Muscle of leg (tissue), 11 donors: ENCODE results near the gene LIPA. TPM values are rescaled to one million over a fixed set of nuclear protein-coding genes. Genes with fewer than 3 reads are reported as not detected.
A peak's percentile ranks its signal among the peaks of the same experiment; 100 is the strongest.

ENCODE experiments used
- DNase-seq: peaks from one replicate; pipeline ENCODE4 v3.0.0; 2013
- H3K27ac ChIP-seq: one replicate; pipeline ENCODE4 v1.5.1; 2013; ENCODE audit warnings: mild to moderate bottlenecking, low read length, control low read depth
- H3K27me3 ChIP-seq: one replicate; pipeline ENCODE4 v1.6.1; 2013; ENCODE audit warnings: low read length; ENCODE audit not compliant: control insufficient read depth, insufficient read depth
- H3K36me3 ChIP-seq: one replicate; pipeline ENCODE4 v1.6.1; 2013; ENCODE audit warnings: low read length; ENCODE audit not compliant: control insufficient read depth, insufficient read depth
- H3K4me1 ChIP-seq: one replicate; pipeline ENCODE4 v1.6.1; 2013; ENCODE audit warnings: low read length; ENCODE audit not compliant: control insufficient read depth, insufficient read depth
- H3K4me3 ChIP-seq: one replicate; pipeline ENCODE4 v1.5.1; 2013; ENCODE audit warnings: low read length, control low read depth
- H3K9me3 ChIP-seq: replicated peaks from 2 replicates; pipeline ENCODE4 v1.6.1; 2013; ENCODE audit warnings: low read depth, low read length; ENCODE audit not compliant: control insufficient read depth
- WGBS: methylation state at CpG from one replicate; pipeline ENCODE4 v1.1.5; 2013; ENCODE audit warnings: missing lambda C conversion rate; ENCODE audit not compliant: insufficient coverage; 5-methylcytosine and 5-hydroxymethylcytosine counted together
- polyA plus RNA-seq, 8 donors: library from polyadenylated mRNA; unstranded; fragments of 120-200 nt; gene quantifications; one replicate each; pipeline versions ENCODE4 v1.2.1 to v1.2.3, GENCODE V29; 2013; ENCODE audit warnings: inconsistent platforms in 1 of 8, low replicate concordance in 1 of 8; ENCODE audit not compliant: insufficient read length in 8 of 8, insufficient read depth in 1 of 8
- total RNA-seq: library from RNA; stranded (reverse); fragments of 120-200 nt; gene quantifications from one replicate; pipeline ENCODE4 v1.2.4, GENCODE V29; 2013

The LIPA gene
- total and polyA plus RNA-seq, 9 donors, result 26.8 to 51.3 (median 34.0) TPM

GRCh38 chr10:89233033-89233432 lies 18.5 kb downstream of the LIPA start:
- Histone ChIP-seq H3K4me1 (no peaks in the 10 kb centered on the region), H3K36me3 (peaks cover 6% of the 10 kb centered on the region), H3K27ac (no peak overlapping the region), H3K9me3 (no peaks in the 10 kb centered on the region), H3K4me3 (no peak overlapping the region), H3K27me3 (no peaks in the 10 kb centered on the region)
- WGBS, result 64% methylated on average over 1 of the region's 2 CpGs
- no peak for DNase-seq

GRCh38 chr10:89228962-89229361 lies 22.6 kb downstream of the LIPA start:
- DNase-seq, result no peak
- H3K4me3 ChIP-seq, result no peak overlapping the region
- H3K36me3 ChIP-seq, result peaks cover 8% of the 10 kb centered on the region
- H3K4me1 ChIP-seq, result no peaks in the 10 kb centered on the region
- no peaks in the 10 kb centered on the region for H3K27me3 ChIP-seq
- H3K27ac ChIP-seq, result no peak overlapping the region
- H3K9me3 ChIP-seq, result no peaks in the 10 kb centered on the region

GRCh38 chr10:89228146-89228545 lies 23.4 kb downstream of the LIPA start:
- no peak overlapping the region for H3K27ac ChIP-seq
- no peak overlapping the region for H3K4me3 ChIP-seq
- no peaks in the 10 kb centered on the region for H3K27me3 ChIP-seq
- DNase-seq, result no peak
- WGBS, result 95% methylated on average over 2 of the region's 3 CpGs
- H3K4me1 ChIP-seq, result no peaks in the 10 kb centered on the region
- peaks cover 11% of the 10 kb centered on the region for H3K36me3 ChIP-seq
- H3K9me3 ChIP-seq, result no peaks in the 10 kb centered on the region

- peak overlapping the region; percentile 35 for H3K27ac ChIP-seq
Observed at GRCh38 chr10:89226891-89227290, 24.7 kb downstream of the LIPA start.

GRCh38 chr10:89224739-89225443 lies 26.7 kb downstream of the LIPA start:
- DNase-seq, result peak; percentile 31
- Histone ChIP-seq H3K9me3 (no peaks in the 10 kb centered on the region), H3K27me3 (no peaks in the 10 kb centered on the region), H3K27ac (peak overlapping the region; percentile 87), H3K4me1 (no peaks in the 10 kb centered on the region), H3K36me3 (peaks cover 14% of the 10 kb centered on the region), H3K4me3 (peak overlapping the region; percentile 11)
- 69% methylated on average over 4 of the region's 18 CpGs for WGBS

More at GRCh38 chr10:89226891-89227290, 24.7 kb downstream of the LIPA start:
- no CpG with 5 or more reads among the region's 1 CpG for WGBS
- H3K36me3 ChIP-seq, result peaks cover 8% of the 10 kb centered on the region
- H3K4me3 ChIP-seq, result no peak overlapping the region
- peak; percentile 37 for DNase-seq
- no peaks in the 10 kb centered on the region for H3K4me1 ChIP-seq
- no peaks in the 10 kb centered on the region for H3K9me3 ChIP-seq
- no peaks in the 10 kb centered on the region for H3K27me3 ChIP-seq

- Histone ChIP-seq H3K27me3 (no peaks in the 10 kb centered on the region), H3K27ac (no peak overlapping the region), H3K4me3 (no peak overlapping the region), H3K36me3 (peaks cover 14% of the 10 kb centered on the region), H3K4me1 (no peaks in the 10 kb centered on the region), H3K9me3 (no peaks in the 10 kb centered on the region)
- peak; percentile 45 for DNase-seq
- no CpG with 5 or more reads among the region's 2 CpGs for WGBS
Observed at GRCh38 chr10:89221919-89222318, 29.7 kb downstream of the LIPA start.

GRCh38 chr10:89219513-89220218 lies 31.9 kb downstream of the LIPA start:
- Histone ChIP-seq H3K4me3 (no peak overlapping the region), H3K36me3 (peaks cover 16% of the 10 kb centered on the region), H3K4me1 (no peaks in the 10 kb centered on the region), H3K27me3 (no peaks in the 10 kb centered on the region), H3K9me3 (no peaks in the 10 kb centered on the region), H3K27ac (no peak overlapping the region)
- DNase-seq, result no peak
- 92% methylated on average over 2 of the region's 4 CpGs for WGBS

GRCh38 chr10:89217057-89217990 lies 34.3 kb downstream of the LIPA start:
- Histone ChIP-seq H3K36me3 (peaks cover 12% of the 10 kb centered on the region), H3K27me3 (no peaks in the 10 kb centered on the region), H3K4me1 (no peaks in the 10 kb centered on the region), H3K9me3 (no peaks in the 10 kb centered on the region), H3K4me3 (no peak overlapping the region), H3K27ac (peak overlapping the region; percentile 11)
- WGBS, result no CpG with 5 or more reads among the region's 6 CpGs
- peak; percentile 75 for DNase-seq

- Histone ChIP-seq H3K4me3 (no peak overlapping the region), H3K27ac (no peak overlapping the region), H3K36me3 (peaks cover 12% of the 10 kb centered on the region), H3K27me3 (no peaks in the 10 kb centered on the region), H3K9me3 (no peaks in the 10 kb centered on the region), H3K4me1 (no peaks in the 10 kb centered on the region)
- no peak for DNase-seq
- WGBS, result no CpG with 5 or more reads among the region's 2 CpGs
Observed at GRCh38 chr10:89216056-89216455, 35.5 kb downstream of the LIPA start.

GRCh38 chr10:89215511-89215910 lies 36.1 kb downstream of the LIPA start:
- DNase-seq, result no peak
- no peak overlapping the region for H3K4me3 ChIP-seq
- H3K9me3 ChIP-seq, result no peaks in the 10 kb centered on the region
- H3K27me3 ChIP-seq, result no peaks in the 10 kb centered on the region
- H3K36me3 ChIP-seq, result peaks cover 10% of the 10 kb centered on the region
- H3K4me1 ChIP-seq, result no peaks in the 10 kb centered on the region
- no peak overlapping the region for H3K27ac ChIP-seq
- WGBS, result no CpG with 5 or more reads among the region's 1 CpG
